NCI-H510A treated with DMSO at 0.1 percent for 48 hours (cell line): ENCODE results near the gene CD55.

Experiments used
- DNase-seq: peaks from one replicate; lab custom pipeline; 2025; lab: John Stamatoyannopoulos, UW

Gene CD55

GRCh38 chr1:207330011-207330710 lies 8.7 kb downstream of the CD55 start:
- DNase-seq = no peak

GRCh38 chr1:207331354-207332313 lies 10.2 kb downstream of the CD55 start:
- no peak for DNase-seq

DNA sequence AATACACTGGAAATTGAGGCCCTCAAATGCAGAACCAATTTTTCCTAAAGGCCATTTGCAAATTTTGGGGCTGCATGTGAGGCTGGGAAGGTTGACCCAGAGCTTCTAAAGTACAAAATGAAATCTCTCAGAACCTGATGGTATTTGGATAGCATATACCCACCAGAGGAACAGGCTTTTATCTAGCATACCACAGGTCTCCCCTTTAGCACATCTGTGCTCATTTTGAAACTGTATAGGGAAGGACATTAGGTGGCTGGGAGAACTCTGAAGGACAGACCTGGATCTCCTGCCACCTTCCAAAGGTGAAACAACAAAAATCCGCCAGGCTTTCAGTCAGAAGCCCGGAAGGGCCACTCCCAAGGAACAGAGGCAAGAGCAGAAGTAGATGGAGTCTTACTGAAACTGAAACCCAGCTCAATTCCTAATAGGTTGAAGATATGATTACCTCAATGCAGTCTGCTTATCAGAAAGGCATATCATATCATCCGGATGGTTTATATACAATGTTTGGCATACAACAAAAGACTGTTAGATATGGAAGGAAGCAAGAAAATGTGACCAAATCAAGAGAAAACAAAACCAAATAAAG lies 11.6 kb downstream of the CD55 start:
- DNase-seq = no peak

DNA sequence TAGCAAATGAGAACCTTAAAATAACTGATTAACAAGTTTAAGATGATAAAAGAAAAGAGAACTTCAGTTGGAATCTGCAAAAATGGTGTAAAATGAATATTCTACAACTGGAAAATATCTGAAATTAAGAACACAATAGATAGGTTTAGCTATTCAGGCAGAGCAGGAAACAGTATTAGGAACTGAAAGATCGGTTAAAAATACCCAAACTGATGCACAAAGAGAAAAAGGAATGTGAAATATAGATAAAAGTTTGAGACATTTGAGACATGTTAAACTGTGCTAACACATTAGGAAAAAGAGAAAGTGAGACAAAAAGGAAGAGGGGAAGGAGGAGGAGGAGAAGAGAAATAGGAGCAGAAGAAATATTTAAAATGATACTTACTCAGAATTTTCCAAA lies 12.1 kb downstream of the CD55 start:
- DNase-seq = no peak

DNA sequence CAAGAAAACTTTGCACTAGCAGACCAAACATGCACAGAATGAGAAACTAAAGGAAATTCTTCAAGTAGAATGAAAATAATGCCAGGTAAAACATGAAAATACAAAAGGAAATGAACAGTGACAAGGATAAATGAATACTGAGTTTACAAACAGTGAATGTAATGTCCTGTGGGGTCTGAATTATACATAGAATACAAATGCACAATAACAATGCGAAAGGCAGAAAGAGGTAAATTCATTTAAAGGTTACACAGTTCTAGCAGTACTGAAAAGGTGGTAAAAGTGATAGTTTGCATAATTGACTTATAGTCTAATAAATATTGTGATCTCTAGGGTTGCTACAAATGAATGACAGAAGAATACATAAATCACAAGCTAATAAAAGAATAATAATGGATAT lies 12.9 kb downstream of the CD55 start:
- no peak for DNase-seq

DNA sequence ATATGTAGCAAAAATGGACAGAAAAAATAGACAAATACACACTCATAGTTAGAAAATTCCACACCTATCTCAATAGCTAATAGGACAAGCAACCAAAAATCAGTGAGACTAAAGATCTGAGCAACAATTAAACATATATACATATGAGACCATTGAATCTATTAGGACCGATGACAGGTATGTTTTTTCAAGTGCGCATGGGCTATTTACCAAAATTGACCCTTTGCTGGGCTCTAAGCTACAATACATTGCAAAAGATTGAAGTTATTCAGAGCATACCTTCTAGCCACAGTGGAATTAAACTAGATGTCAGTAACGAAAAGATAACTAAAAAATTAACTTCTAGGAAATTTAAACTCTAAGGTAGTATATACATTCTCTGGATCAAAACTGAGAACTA lies 13.7 kb downstream of the CD55 start:
- no peak for DNase-seq

- no peak for DNase-seq
Measured at GRCh38 chr1:207335695-207336363, 14.4 kb downstream of the CD55 start.

- DNase-seq = no peak
Measured at GRCh38 chr1:207336559-207337467, 15.3 kb downstream of the CD55 start.

GRCh38 chr1:207342332-207342731 lies 20.9 kb downstream of the CD55 start:
- no peak for DNase-seq

GRCh38 chr1:207343675-207344074 lies 22.2 kb downstream of the CD55 start:
- DNase-seq = no peak

DNA sequence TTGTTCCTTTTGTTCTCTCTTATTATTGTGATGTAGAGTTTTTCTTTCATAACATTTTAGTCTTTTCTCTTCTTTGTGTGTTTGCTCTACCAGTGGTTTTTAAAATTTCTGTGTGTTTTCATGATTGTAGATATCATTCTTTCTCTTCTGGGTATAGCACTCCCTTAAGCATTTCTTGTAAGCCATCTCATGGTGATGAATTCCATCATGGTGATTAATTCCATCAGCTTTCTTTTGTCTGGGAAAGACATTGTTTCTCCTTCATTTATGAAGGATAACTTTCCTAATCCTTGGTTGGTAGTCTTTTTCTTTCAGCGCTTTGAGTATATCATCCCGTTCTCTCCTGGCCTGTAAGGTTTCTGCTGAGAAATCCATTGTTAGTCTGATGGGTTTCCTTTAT lies 22.7 kb downstream of the CD55 start:
- DNase-seq = no peak

DNA sequence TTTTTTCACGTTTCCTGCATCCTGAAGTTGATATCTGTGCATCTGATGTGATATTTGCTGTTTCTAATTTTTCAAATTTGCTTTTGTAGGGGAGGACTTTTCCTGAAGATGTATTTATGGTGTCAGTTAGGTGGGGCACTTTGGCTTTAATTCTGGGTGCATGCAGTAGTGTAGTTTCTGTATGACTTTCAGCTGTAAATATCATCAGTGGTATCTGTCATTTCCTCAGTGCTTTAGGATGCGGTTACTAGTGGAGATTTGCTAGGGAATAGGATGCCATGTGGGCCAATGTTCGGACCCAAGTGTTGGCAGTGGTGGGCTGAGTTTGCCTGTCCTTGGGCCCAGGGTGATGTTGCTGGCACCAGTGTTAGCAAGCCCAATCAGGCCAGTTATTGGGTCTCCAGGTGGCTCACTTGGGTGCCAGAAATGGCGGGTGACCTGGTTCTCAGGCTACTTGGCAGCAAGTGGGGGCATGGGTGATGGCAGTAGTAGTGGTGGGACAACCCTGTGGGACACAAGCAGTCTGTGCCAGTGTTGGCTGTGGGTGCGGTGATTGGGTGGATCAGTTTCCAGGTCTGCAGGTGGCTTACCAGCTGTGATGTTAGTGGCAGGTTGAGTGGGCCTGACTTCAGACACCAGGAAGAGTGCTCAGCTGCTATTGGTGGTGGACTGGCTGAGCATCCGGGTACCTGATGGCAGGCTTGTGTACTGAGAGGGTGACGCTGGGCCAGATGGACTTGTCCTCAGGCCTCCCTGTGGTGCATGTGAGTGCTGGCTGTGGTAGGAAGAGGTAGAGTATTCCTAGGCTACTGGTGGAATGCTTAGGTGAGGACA lies 24.4 kb downstream of the CD55 start:
- no peak for DNase-seq

DNA sequence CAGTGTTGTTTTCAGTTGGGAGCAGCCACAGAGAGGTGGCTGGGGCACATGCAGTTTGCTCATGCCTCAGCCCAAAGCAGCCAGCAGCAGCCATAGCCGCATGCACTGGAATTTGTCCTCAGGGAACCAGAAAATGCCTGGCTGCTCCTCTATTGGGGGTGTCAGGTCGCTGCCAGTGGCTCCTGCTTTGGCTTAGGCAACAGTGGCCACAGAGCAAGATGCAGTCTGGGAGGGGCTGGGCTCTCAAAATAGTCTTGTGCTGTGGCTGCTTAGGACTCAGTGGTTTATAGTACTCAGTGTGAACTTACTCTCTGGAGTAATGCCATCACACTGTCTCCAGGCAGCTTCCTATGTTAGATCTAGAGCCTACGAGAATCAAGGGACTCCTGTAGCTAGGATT lies 25.0 kb downstream of the CD55 start:
- no peak for DNase-seq

- DNase-seq = no peak
Measured at GRCh38 chr1:207349979-207350378, 28.5 kb downstream of the CD55 start.

- no peak for DNase-seq
Measured at GRCh38 chr1:207352554-207352953, 31.1 kb downstream of the CD55 start.

DNA sequence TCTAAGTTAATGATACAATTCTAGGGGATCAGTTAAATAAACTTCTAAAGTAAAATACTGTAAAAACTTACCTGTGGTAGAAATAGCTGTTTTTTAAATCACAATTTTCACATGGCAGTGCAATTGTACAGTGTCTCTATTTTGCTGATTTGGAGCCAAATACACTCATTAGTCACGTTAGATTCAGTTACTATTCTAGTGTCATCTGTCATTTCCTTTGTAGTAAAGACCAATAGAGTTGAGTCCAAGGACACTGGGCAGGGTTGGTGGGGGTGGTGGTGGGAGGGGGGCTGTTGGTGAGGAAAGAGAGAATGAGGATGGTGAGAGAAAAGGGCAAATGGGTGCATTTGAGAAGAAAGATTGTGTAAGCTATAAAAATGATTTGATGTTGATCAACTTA lies 33.6 kb downstream of the CD55 start:
- no peak for DNase-seq

- DNase-seq = no peak
Measured at GRCh38 chr1:207355513-207356295, 34.2 kb downstream of the CD55 start.

DNA sequence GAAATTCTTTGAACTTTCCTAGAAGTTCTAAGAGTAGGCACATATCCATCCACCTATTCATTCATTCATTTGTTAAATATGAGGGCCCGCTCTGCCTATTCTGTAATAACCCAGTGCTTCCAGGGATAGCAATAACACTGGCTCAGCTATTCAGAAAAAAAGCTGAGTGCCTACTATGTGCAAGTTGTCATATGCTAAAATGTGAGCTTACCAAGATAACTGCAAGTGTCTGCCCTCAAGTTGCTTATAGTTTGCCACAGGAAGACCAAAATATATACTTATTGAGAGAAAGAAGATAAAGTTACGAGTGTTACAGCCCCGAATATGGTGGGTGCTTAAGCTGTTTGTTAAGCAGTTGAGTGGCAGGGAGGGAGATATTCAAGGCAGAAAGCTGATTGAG lies 39.6 kb downstream of the CD55 start:
- no peak for DNase-seq

- no peak for DNase-seq
Measured at GRCh38 chr1:207361889-207362288, 40.4 kb downstream of the CD55 start.
